Brain microvascular endothelial cell (primary cell): ENCODE data around the gene ACYP1.
"Not testable (repeated sequence)": the region's sequence is repeated elsewhere in the genome, so short reads cannot be mapped to it uniquely, and the experiment has no call there.

Experiments
- DNase-seq: peaks from one replicate; pipeline ENCODE4 v3.0.0-alpha.2; 2020
- H3K27ac ChIP-seq: fragments of 250-450 bp; sonication (Bioruptor Pico); 2 replicates; pipeline ENCODE4 v1.5.1; 2020; ENCODE audit warnings: mild to moderate bottlenecking, moderate library complexity
- H3K27me3 ChIP-seq: fragments of 250-450 bp; sonication (Bioruptor Pico); replicated peaks from 2 replicates; pipeline ENCODE4 v1.5.1; 2020; ENCODE audit warnings: mild to moderate bottlenecking
- H3K36me3 ChIP-seq: fragments of 250-450 bp; sonication (Bioruptor Pico); replicated peaks from 2 replicates; pipeline ENCODE4 v1.5.1; 2020; ENCODE audit warnings: mild to moderate bottlenecking
- H3K4me3 ChIP-seq: 2 replicates; pipeline ENCODE4 v1.5.1; 2011; ENCODE audit warnings: low read depth, mild to moderate bottlenecking, control low read depth, low read length, moderate library complexity
- in situ Hi-C: cut with HindIII; loops from 2 replicates; pipeline ENCODE4 v1.10.0; 2017; ENCODE audit warnings: low sequenced_read_pairs, low pct_ligation_motif_present
- TF ChIP-seq, protein P1 (sequence below): IDR thresholded peaks from 2 replicates; pipeline ENCODE4 v1.5.1; 2011; ENCODE audit warnings: low read depth, mild to moderate bottlenecking, moderate library complexity, low read length, control low read depth, inconsistent platforms; ENCODE audit errors: missing control alignments

ACYP1 gene

DNA sequence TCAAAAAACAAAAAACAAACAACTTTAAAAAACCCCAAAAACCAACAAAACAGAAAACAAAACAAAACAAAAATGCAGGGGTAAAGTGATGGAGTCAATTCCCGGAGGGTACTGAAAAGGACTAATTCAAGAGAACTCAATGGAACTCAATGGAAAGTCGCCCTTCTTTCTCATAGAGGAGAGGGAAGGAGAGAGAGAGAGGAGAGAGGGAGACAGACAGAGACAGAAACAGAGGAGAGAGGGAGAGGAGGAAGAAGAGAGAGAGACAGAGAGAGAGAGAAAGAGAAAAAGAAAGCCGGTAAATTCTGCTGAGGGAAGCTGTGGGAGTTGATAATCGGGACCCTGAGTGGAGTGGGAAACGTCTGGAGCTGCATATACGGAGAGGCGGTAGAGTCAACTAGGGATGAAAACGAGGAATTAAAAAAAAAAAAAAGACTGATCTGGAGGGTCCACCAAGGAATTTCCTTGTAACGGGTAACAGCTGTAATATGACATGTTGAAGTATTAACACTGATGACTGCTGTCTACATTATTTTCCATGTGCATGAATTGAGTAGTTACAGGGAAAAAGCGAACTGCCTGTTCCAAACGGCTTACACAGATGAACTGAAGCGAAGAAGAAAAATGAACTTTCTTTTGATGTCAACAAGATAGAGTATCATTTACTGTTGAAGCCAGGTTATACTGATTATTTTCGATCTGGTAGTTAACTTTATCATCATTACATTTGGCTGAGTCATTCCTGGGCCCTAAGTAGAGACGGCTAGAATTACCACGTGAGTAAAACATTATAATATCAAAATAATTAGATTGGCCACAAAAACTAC, 4.7 kb upstream of the ACYP1 start:
- Histone ChIP-seq H3K27ac (peak overlapping the region; percentile 75), H3K4me3 (peak overlapping the region; percentile 71), H3K27me3 (no peaks in the 10 kb centered on the region), H3K36me3 (no peaks in the 10 kb centered on the region)
- DNase-seq: peak; percentile 39
- in situ Hi-C loops: no loop called here
- TF ChIP-seq, protein P1, sequence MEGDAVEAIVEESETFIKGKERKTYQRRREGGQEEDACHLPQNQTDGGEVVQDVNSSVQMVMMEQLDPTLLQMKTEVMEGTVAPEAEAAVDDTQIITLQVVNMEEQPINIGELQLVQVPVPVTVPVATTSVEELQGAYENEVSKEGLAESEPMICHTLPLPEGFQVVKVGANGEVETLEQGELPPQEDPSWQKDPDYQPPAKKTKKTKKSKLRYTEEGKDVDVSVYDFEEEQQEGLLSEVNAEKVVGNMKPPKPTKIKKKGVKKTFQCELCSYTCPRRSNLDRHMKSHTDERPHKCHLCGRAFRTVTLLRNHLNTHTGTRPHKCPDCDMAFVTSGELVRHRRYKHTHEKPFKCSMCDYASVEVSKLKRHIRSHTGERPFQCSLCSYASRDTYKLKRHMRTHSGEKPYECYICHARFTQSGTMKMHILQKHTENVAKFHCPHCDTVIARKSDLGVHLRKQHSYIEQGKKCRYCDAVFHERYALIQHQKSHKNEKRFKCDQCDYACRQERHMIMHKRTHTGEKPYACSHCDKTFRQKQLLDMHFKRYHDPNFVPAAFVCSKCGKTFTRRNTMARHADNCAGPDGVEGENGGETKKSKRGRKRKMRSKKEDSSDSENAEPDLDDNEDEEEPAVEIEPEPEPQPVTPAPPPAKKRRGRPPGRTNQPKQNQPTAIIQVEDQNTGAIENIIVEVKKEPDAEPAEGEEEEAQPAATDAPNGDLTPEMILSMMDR: no peak

DNA sequence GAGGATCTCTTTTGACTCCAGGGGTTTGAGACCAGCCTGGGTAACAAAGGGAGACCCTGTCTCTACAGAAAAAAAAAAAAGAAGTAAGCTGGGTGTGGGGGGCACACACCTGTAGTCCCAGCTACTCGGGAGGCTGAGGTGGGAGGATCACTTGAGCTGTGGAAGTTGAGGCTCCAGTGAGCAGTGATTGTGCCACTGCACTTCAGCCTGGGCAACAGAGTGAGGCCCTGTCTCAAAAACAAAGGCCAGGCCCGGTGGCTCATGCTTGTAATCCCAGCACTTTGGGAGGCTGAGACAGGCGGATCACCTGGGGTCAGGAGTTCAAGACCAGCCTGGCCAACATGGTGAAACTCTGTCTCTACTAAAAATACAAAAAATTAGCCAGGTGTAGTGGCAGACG, 3.9 kb upstream of the ACYP1 start:
- H3K27ac ChIP-seq, H3K4me3 ChIP-seq, DNase-seq, in situ Hi-C loops, H3K36me3 ChIP-seq, H3K27me3 ChIP-seq: not testable (repeated sequence)

DNA sequence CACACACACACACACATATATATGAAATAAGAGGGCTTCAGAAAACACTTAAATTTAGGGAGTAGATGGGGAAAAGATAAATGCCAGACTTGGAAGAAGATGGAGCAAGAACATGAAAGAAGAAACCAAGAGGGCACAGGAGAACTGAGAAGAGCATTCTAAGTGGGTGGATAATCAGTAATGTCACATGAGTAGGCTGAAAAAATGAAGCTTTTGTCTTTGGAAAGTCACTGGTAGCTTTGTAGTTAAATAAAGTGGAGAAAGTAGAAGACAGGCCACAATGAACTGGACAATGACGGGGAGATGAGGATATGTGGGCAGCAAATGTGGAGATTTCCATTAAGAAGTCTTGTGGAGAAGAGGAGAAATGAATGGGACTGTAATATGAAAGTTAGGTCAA, 3.4 kb upstream of the ACYP1 start:
- in situ Hi-C loops: no loop called here
- no peak for DNase-seq
- Histone ChIP-seq H3K36me3 (no peaks in the 10 kb centered on the region), H3K27me3 (no peaks in the 10 kb centered on the region), H3K4me3 (no peak overlapping the region), H3K27ac (no peak overlapping the region)
- TF ChIP-seq, protein P1: no peak

DNA sequence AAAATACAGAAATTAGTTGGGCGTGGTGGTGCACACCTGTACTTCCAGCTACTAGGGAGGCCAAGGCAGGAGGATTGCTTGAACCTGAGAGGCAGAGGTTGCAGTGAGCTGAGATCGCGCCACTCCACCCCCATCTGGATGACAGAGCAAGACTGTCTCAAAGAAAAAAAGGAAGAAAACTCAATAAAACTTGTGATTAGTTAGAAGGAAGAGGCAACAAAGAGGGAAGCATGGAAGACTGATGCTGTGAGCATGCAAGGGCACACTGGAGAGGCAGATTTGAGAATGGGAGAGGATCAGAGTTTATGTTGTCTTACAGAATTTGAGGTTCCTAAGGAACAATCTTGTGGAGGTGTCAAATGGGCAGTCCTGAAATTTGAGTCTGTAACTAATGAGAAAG, 2.9 kb upstream of the ACYP1 start:
- in situ Hi-C loops: no loop called here
- TF ChIP-seq, protein P1: no peak
- Histone ChIP-seq H3K4me3 (no peak overlapping the region), H3K36me3 (no peaks in the 10 kb centered on the region), H3K27ac (no peak overlapping the region), H3K27me3 (no peaks in the 10 kb centered on the region)
- no peak for DNase-seq

DNA sequence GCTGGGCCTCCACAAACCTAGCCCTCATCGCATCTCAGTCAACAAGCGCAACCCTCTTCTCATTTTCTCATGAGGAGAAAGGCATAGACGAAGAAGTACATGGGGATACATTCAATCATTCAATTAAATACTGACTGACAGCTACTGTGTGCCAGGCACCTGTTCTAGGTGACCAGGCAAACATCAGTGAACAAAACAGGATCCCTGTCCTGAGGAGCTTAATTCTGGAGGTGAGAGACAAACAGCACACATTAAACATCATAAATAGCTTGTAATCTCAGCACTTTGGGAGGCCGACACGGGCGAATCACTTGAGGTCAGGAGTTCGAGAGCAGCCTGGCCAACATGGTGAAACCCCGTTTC, 362 bp upstream of the ACYP1 start:
- DNase-seq: no peak
- in situ Hi-C loops: no loop called here
- no peaks in the 10 kb centered on the region for H3K27me3 ChIP-seq
- no peaks in the 10 kb centered on the region for H3K36me3 ChIP-seq
- TF ChIP-seq, protein P1: no peak
- no peak overlapping the region for H3K27ac ChIP-seq
- peak overlapping the region; percentile 97 for H3K4me3 ChIP-seq

DNA sequence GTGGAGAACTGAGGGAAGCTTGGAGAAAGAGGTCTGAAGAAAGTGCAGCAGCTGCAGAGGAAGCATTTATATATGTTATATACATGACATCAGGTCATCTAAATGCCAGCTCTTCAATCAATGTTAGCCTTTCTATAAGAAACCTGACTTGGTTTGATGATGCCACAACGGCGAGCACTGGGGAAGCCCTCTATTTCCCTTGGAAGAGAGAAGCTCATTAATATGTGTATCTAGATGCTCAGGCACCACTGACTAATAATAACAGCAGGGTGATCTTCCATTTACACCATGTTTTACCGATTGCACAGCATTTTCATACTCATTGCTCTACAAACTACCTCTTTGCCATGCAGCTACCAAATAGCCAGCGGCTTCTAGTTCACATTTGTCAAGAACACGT, 811 bp downstream of the ACYP1 start:
- no peaks in the 10 kb centered on the region for H3K27me3 ChIP-seq
- no peaks in the 10 kb centered on the region for H3K36me3 ChIP-seq
- no peak overlapping the region for H3K27ac ChIP-seq
- in situ Hi-C loops: no loop called here
- TF ChIP-seq, protein P1: no peak
- peak overlapping the region; percentile 97 for H3K4me3 ChIP-seq
- DNase-seq: no peak
